Karpas-422 (cell line): Measurements from ENCODE around the gene ARID3C. TPM values are rescaled to one million over a fixed set of nuclear protein-coding genes. Genes with fewer than 3 reads are reported as not detected.

Experiments
- DNase-seq: peaks from one replicate; pipeline ENCODE4 v3.0.0-alpha.2; 2015
- H2AFZ ChIP-seq: fragments of 200-600 bp; sonication (generic); 2 replicates; pipeline ENCODE4 v1.6.1; 2014; ENCODE audit warnings: antibody characterized with exemption, low read length, mixed read lengths
- H3K27ac ChIP-seq: fragments of 200-600 bp; sonication (generic); 2 replicates; pipeline ENCODE4 v1.5.1; 2014; ENCODE audit warnings: mild to moderate bottlenecking, low read length, moderate library complexity
- H3K27me3 ChIP-seq: fragments of 200-600 bp; sonication (generic); 2 replicates; pipeline ENCODE4 v1.6.1; 2014; ENCODE audit warnings: low read length, mixed read lengths
- H3K36me3 ChIP-seq: fragments of 200-600 bp; sonication (generic); 2 replicates; pipeline ENCODE4 v1.6.1; 2014; ENCODE audit warnings: low read length, mixed read lengths; ENCODE audit not compliant: insufficient read depth
- H3K4me1 ChIP-seq: fragments of 200-600 bp; sonication (generic); 2 replicates; pipeline ENCODE4 v1.6.1; 2014; ENCODE audit warnings: mild to moderate bottlenecking, low read length, mixed read lengths
- H3K4me2 ChIP-seq: fragments of 200-600 bp; sonication (generic); 2 replicates; pipeline ENCODE4 v1.6.1; 2014; ENCODE audit warnings: low read length, low read depth, mild to moderate bottlenecking; ENCODE audit not compliant: poor library complexity, severe bottlenecking
- H3K4me3 ChIP-seq: fragments of 200-600 bp; sonication (generic); 2 replicates; pipeline ENCODE4 v1.5.1; 2014; ENCODE audit warnings: mild to moderate bottlenecking, antibody characterized with exemption, low read length, mixed read lengths
- H3K79me2 ChIP-seq: fragments of 200-600 bp; sonication (generic); 2 replicates; pipeline ENCODE4 v1.6.1; 2014; ENCODE audit warnings: mild to moderate bottlenecking, low read length, mixed read lengths
- H3K9ac ChIP-seq: fragments of 200-600 bp; sonication (generic); 2 replicates; pipeline ENCODE4 v1.6.0; 2014; ENCODE audit warnings: low read length
- H3K9me2 ChIP-seq: fragments of 200-600 bp; sonication (generic), shearing (Covaris generic); replicated peaks from 2 replicates; pipeline ENCODE4 v1.6.0; 2014; ENCODE audit warnings: mild to moderate bottlenecking, low read length, moderate library complexity; ENCODE audit not compliant: insufficient read depth
- H3K9me3 ChIP-seq: fragments of 300-700, 200-600 bp; sonication (generic); 2 replicates; pipeline ENCODE4 v1.6.1; 2014; ENCODE audit warnings: low read length, mixed read lengths
- H4K20me1 ChIP-seq: fragments of 200-600 bp; sonication (generic); 2 replicates; pipeline ENCODE4 v1.6.1; 2014; ENCODE audit warnings: mild to moderate bottlenecking, antibody characterized with exemption, low read length, low read depth; ENCODE audit not compliant: insufficient read depth
- total RNA-seq: library from RNA; depleted of rRNA; stranded (reverse); fragments of >200 nt; shearing (Covaris generic); gene quantifications from 2 replicates; pipeline ENCODE4 v1.2.3, GENCODE V29; 2014; ENCODE audit warnings: low replicate concordance

The ARID3C gene
- total RNA-seq, 1 experiment from 2014 or later = 0.48 TPM

DNA sequence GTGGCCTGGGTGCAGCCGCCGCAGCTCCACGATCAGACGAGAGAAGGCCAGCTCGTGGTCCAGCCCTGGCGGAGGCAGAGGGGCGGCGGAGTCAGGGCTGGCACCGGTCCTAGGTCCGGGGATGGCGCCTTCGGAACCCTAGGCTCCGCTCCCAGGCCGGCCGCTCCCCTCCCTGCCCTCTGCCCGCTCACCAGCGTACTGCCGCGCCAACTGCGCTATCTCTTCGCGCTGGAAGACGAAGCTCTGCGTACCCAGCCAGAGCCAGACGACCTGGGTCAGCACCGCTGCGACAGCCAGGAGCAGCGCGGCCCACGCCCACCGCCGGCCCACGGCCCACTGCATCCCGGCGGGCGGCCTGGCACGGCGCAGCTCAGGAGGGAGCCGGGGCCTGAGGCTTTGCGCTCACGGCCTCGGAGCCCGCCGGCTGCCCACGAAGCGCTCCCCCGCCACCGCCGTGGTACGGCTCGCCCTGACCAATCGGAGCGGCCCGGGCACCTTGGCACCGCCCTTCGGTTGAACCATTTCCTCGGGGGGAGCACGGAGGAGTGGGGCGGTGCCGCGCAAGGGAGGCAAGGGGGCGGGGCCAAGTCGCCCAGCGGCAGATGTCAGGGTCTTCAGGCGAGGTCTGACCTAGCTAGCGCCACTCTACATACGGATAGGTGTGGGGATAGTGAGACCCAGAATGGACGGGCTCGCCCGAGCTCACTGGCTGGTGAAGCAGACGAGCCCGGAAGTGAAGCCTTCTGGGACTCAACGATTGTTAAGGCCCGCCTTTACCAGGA is 8.7 kb upstream of the ARID3C start, which contains the start of gene SIGMAR1:
TSS of gene SIGMAR1 (minus strand) at position 432 of the 782 bp plus-strand sequence. CDS start at position 342, 90 bp downstream.
- H3K4me3 ChIP-seq = peak within 1 kb of the TSS; percentile 94
- H3K79me2 ChIP-seq = peaks cover 22% of the 10 kb centered on the region
- peak within 1 kb of the TSS; percentile 75 for H2AFZ ChIP-seq
- no peaks in the 10 kb centered on the region for H3K9me2 ChIP-seq
- peak within 1 kb of the TSS; percentile 34; the same call in 1 of the 2 replicates for H3K27ac ChIP-seq
- peak within 1 kb of the TSS; percentile 88 for H3K4me2 ChIP-seq
- no peaks in the 10 kb centered on the region for H3K27me3 ChIP-seq
- peak; percentile 98 for DNase-seq
- H3K9ac ChIP-seq = peak within 1 kb of the TSS; percentile 88
- peaks cover 26% of the 10 kb centered on the region for H3K4me1 ChIP-seq
- no peaks in the 10 kb centered on the region for H3K9me3 ChIP-seq
- H4K20me1 ChIP-seq = peaks cover 15% of the 10 kb centered on the region
- peaks cover 10% of the 10 kb centered on the region; the same call in 1 of the 2 replicates for H3K36me3 ChIP-seq

DNA sequence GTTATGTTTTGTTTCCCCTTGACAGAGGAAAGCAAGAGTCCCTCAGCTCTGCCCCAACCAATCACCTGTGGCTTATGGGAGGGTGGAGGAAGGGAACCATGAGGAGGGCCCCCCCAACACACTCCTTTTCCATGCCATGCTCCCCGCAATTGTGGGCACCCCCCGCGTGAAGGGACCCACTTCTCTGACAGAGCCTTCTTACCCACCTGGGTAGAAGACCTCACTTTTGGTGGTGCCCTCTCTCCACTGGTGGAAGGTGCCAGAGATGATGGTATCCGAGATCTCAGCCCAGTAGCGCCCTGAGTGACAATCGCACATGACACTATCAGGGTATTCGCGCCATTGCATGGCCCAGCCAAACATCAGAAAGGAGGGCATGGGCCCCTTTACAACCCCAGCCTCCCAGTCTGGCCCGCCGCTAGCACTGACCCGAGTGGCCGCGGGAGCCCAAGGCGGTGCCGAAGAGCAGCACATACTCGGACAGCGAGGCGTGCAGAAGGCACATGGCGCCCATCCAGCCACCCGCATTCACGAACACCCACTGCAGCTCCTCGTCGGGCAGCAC is 8.0 kb upstream of the ARID3C start:
- peaks cover 10% of the 10 kb centered on the region; the same call in 1 of the 2 replicates for H3K36me3 ChIP-seq
- H3K9me2 ChIP-seq = no peaks in the 10 kb centered on the region
- peak overlapping the region; percentile 34; the same call in 1 of the 2 replicates for H3K27ac ChIP-seq
- H3K9me3 ChIP-seq = no peaks in the 10 kb centered on the region
- peaks cover 15% of the 10 kb centered on the region for H4K20me1 ChIP-seq
- peak overlapping the region; percentile 88 for H3K9ac ChIP-seq
- peaks cover 22% of the 10 kb centered on the region for H3K79me2 ChIP-seq
- no peaks in the 10 kb centered on the region for H3K27me3 ChIP-seq
- no peak overlapping the region for H2AFZ ChIP-seq
- H3K4me2 ChIP-seq = peak overlapping the region; percentile 88
- peaks cover 26% of the 10 kb centered on the region for H3K4me1 ChIP-seq
- DNase-seq = peak; percentile 62
- H3K4me3 ChIP-seq = peak overlapping the region; percentile 94

DNA sequence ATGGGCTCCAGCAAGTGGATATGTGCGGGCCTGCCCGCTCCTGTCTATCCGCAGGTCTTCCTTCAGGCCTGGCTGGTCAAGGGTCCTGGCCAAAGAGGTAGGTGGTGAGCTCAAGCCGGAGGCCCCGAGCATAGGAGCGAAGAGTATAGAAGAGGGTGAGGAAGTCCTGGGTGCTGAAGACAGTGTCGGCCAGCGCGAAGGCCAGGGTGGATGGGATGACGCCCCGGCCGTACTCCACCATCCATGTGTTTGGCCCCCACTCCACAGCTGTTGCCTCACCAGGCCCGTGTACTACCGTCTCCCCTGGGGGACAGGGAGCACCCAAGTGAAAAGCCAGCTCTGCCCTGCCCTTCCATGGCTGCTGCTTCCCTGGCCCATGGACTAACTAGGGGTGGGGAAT is 6.7 kb upstream of the ARID3C start:
- H3K79me2 ChIP-seq = peaks cover 22% of the 10 kb centered on the region
- H3K4me3 ChIP-seq = peak overlapping the region; percentile 94; the same call in 1 of the 2 replicates
- no peaks in the 10 kb centered on the region for H3K27me3 ChIP-seq
- no peaks in the 10 kb centered on the region for H3K9me3 ChIP-seq
- no peaks in the 10 kb centered on the region for H3K9me2 ChIP-seq
- peak overlapping the region; percentile 88 for H3K4me2 ChIP-seq
- no peak overlapping the region for H3K27ac ChIP-seq
- H3K4me1 ChIP-seq = peaks cover 26% of the 10 kb centered on the region
- no peak for DNase-seq
- H3K9ac ChIP-seq = peak overlapping the region; percentile 88
- H2AFZ ChIP-seq = no peak overlapping the region
- H3K36me3 ChIP-seq = peaks cover 10% of the 10 kb centered on the region; the same call in 1 of the 2 replicates
- peaks cover 15% of the 10 kb centered on the region for H4K20me1 ChIP-seq

DNA sequence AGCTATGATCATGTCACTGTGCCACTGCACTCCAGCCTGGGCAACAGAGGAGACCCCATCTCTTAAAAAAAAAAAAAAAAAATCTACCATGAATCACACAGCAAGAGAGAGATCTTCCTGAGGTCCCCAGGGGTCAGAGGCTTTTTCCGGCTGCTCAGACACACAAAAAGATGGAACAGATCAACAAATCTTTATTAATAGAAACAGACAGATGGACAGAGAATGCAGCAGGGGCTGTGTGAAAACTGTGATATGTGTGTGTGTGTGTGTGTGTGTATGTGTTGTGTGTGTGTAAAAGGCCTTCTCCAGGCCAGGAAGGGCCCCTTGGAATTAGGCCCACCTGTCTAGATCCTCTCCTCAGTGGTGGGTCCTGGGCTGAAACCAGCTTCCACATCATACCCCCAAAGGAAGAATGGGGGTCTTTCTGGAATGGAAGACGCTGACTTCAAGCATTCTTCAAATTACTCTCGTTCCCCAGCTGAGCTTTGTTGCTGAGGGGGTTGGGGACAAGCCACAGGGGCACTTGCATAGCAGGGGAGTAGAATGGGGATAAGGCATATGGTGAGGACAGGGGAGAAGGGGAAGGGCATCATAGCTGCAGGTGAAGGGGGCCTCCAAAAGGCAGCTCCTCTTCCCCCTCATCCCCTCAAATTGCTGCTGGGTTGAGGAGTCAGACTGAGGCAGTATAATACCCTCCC is 5.8 kb upstream of the ARID3C start:
- Histone ChIP-seq H3K9me2 (no peaks in the 10 kb centered on the region), H3K9ac (no peak overlapping the region), H3K36me3 (peaks cover 10% of the 10 kb centered on the region; the same call in 1 of the 2 replicates), H3K79me2 (peaks cover 22% of the 10 kb centered on the region), H3K4me2 (no peak overlapping the region), H3K27ac (no peak overlapping the region), H3K4me1 (peaks cover 26% of the 10 kb centered on the region), H3K4me3 (no peak overlapping the region), H4K20me1 (peaks cover 18% of the 10 kb centered on the region), H3K9me3 (no peaks in the 10 kb centered on the region), H2AFZ (no peak overlapping the region), H3K27me3 (no peaks in the 10 kb centered on the region)
- no peak for DNase-seq

DNA sequence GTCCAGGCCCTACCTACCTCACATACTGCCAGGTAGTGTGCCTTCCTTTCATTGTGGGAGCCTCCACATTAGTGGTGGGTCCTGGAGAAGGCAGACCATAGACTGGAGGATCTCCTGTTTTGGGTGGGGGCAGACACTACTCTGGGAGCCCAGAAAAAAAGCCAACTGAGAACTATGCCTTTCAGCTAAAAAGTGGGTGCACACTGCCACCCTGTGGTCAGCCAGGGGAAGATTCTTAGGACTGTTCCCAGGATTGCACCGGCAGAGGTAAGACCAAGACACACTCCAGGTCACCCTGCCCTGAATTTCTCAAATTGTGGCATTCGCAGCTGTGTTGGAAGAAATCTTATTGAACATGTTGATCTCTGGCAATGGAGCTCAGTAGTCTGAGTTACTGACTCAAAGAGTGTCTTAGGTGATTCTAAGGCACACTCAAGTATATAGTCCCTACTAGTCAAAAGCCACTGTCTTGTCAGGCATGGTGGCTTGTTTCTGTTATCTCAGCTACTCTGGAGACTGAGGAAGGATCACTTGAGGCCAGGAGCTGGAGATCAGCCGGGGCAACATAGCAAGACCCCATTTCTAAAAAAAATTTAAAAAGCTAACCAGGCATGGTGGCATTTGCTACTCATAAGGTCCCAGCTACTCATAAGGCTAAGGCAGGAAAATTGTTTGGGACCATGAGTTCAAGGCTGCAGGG is 5.1 kb upstream of the ARID3C start:
- H2AFZ ChIP-seq = no peak overlapping the region
- no peak overlapping the region for H3K4me3 ChIP-seq
- no peaks in the 10 kb centered on the region for H3K9me2 ChIP-seq
- no peak overlapping the region for H3K4me2 ChIP-seq
- H3K9ac ChIP-seq = no peak overlapping the region
- peaks cover 18% of the 10 kb centered on the region for H4K20me1 ChIP-seq
- no peaks in the 10 kb centered on the region for H3K9me3 ChIP-seq
- H3K27ac ChIP-seq = no peak overlapping the region
- DNase-seq = peak; percentile 89
- peaks cover 22% of the 10 kb centered on the region for H3K79me2 ChIP-seq
- no peaks in the 10 kb centered on the region for H3K27me3 ChIP-seq
- H3K36me3 ChIP-seq = peaks cover 10% of the 10 kb centered on the region; the same call in 1 of the 2 replicates
- peaks cover 30% of the 10 kb centered on the region for H3K4me1 ChIP-seq

DNA sequence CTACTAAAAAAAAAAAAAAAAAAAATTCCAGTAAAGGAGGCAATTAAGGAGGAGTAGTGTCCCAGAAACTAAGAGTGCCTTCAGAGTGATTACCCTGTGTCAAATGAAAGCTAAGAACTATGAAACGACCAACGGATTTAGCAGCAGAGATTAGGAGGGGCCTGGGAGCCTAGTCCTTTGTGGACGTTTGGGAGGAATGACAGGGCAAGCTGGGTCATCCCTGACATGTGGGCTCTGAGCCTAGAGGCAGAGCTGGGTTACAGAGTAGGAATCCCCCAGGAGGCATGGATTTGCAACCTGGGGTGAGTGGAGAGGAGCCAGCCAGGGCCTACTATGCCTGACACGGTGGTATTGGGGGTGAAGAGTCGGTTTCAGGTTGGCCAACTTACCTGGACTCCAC is 4.3 kb upstream of the ARID3C start:
- H3K4me3 ChIP-seq = no peak overlapping the region
- no peaks in the 10 kb centered on the region for H3K27me3 ChIP-seq
- no peaks in the 10 kb centered on the region for H3K9me3 ChIP-seq
- H3K4me2 ChIP-seq = no peak overlapping the region
- no peak overlapping the region for H3K9ac ChIP-seq
- H3K9me2 ChIP-seq = no peaks in the 10 kb centered on the region
- peaks cover 18% of the 10 kb centered on the region for H4K20me1 ChIP-seq
- no peak overlapping the region for H3K27ac ChIP-seq
- no peak overlapping the region for H2AFZ ChIP-seq
- no peak for DNase-seq
- H3K4me1 ChIP-seq = peaks cover 27% of the 10 kb centered on the region
- H3K36me3 ChIP-seq = peaks cover 10% of the 10 kb centered on the region; the same call in 1 of the 2 replicates
- H3K79me2 ChIP-seq = peaks cover 22% of the 10 kb centered on the region

DNA sequence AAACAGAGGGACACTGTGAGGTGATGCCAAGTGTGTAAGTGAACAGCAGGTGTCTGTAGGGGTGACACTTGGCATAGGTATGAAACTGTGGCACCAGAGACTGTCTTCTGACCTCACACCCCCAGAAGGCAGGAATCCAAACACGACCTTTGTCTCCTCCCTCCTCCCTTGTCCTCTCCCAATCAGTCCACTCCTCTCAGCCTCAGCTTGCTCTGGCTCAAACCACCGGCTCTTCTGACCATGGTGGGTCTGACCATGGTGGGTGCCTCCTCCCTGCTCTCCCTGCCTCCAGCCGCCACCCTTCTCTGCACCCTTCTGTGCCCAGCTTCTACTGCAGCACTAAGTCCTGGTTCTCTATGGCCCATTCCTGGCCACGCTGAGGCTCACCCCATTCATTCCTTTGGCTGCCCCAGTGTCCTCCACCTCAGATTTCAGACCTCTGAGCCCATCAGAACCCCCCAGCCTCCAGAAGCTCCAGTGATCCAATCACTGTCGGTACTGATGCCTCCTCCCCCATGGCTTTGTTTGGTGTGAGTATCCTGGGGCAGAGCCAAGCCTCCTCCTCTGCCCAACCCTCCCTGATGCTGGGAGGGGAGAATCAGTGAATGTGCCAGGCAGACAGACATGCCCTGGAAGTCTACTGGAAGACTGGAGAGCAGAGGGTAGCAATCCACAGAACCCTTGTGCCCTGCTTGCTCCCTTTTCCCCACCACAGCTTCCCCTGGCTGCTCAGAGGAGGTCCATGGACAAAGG is 1.7 kb upstream of the ARID3C start:
- H3K79me2 ChIP-seq = peaks cover 4% of the 10 kb centered on the region; the same call in 1 of the 2 replicates
- H2AFZ ChIP-seq = no peak overlapping the region
- 0 out of 2 replicates have a peak, but pooled peaks cover 4% of the 10 kb centered on the region for H3K27me3 ChIP-seq
- no peak overlapping the region for H3K9ac ChIP-seq
- H3K9me2 ChIP-seq = no peaks in the 10 kb centered on the region
- H3K27ac ChIP-seq = no peak overlapping the region
- H3K9me3 ChIP-seq = no peaks in the 10 kb centered on the region
- DNase-seq = peak; percentile 38
- peaks cover 6% of the 10 kb centered on the region; the same call in 1 of the 2 replicates for H3K36me3 ChIP-seq
- H3K4me1 ChIP-seq = peaks cover 12% of the 10 kb centered on the region
- H3K4me3 ChIP-seq = no peak overlapping the region
- H3K4me2 ChIP-seq = no peak overlapping the region
- peaks cover 13% of the 10 kb centered on the region for H4K20me1 ChIP-seq
